Left kidney (tissue), 2 donors: ENCODE results near the gene EPHB4. TPM values are rescaled to one million over a fixed set of nuclear protein-coding genes. Genes with fewer than 3 reads are reported as not detected.
"Not testable (repeated sequence)": the region's sequence is repeated elsewhere in the genome, so short reads cannot be mapped to it uniquely, and the experiment has no call there.

Source experiments
- DNase-seq: peaks from one replicate; pipeline ENCODE4 v3.0.0-alpha.2; 2013
- polyA plus RNA-seq: library from polyadenylated mRNA; unstranded; fragments of 120-200 nt; gene quantifications from one replicate; pipeline ENCODE4 v1.2.1, GENCODE V29; 2013; ENCODE audit not compliant: insufficient read length

Gene EPHB4
- polyA plus RNA-seq, 1 donor, result 85.3 TPM

DNA sequence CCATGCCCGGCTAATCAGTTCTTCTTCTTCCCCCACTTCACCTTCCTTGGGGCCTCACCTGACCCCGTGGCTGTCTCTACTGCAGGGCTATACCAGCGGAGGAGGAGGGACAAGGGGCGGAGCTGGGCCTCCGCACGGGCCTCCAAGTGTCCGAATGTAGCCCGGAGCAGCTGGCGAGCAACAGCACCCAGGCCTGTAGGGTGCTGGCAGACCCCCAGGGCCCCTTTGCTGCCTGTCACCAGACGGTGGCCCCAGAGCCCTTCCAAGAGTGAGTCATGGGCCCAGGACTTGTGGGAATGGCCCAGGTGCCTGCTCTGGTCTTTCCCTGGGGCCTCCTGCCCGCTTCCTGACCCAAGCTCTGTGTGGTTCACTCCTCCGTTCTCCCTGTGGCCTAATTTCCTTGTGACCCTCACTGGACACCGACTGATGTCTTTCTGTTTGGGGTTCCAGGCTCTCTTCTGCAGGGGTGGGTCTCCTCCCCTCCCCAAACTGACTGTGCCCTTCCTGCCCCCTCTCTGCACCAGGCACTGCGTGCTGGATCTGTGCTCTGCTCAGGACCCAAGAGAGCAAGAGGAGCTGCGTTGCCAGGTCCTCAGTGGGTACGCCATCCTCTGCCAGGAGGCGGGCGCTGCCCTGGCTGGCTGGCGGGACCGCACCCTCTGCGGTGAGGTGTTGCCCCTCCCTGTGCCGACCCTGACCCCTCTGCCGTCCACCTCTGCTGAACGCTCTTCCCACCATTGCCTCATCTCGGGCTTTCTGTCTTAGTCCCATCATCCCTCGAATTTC lies 35.2 kb downstream of the EPHB4 start:
- no peak for DNase-seq

- no peak for DNase-seq
Observed at GRCh38 chr7:100789055-100789454, 38.3 kb downstream of the EPHB4 start.

- no peak for DNase-seq
Observed at GRCh38 chr7:100786323-100786722, 41.0 kb downstream of the EPHB4 start.

DNA sequence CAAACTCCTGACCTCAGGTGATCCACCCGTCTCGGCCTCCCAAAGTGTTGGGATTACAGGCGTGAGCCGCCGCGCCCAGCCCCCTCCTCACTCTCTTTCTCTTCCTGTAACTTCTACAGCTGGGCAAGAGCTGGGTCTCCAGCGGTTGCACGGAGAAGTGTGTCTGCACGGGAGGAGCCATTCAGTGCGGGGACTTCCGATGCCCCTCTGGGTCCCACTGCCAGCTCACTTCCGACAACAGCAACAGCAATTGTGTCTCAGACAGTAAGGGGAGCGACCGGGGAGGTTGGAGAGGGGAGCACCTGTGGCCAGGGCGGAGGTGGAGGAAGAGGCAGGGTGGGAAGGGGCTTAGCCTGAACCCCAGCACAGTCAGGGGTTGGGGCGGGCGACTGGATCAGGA lies 41.4 kb downstream of the EPHB4 start:
- no peak for DNase-seq

DNA sequence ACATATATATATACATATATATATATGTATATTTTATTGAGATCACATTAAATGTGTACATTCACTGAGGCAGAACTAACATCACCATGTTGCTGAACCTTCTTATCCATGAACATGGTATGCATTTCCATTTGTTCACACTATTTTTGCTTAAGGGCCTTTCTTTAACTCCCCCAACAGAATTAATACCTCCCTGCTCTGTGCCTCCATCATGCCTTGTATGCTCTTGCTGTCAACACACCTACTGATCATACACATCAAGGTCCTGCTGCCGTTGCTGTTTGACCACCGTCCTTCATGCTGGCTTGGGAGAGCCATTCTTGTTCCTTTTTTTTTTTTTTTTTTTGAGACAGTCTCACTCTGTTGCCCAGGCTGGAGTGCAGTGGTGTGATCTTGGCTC lies 43.5 kb downstream of the EPHB4 start:
- no peak for DNase-seq

GRCh38 chr7:100781255-100781654 lies 46.1 kb downstream of the EPHB4 start:
- DNase-seq, result no peak

GRCh38 chr7:100779359-100779758 lies 48.0 kb downstream of the EPHB4 start:
- DNase-seq, result no peak

DNA sequence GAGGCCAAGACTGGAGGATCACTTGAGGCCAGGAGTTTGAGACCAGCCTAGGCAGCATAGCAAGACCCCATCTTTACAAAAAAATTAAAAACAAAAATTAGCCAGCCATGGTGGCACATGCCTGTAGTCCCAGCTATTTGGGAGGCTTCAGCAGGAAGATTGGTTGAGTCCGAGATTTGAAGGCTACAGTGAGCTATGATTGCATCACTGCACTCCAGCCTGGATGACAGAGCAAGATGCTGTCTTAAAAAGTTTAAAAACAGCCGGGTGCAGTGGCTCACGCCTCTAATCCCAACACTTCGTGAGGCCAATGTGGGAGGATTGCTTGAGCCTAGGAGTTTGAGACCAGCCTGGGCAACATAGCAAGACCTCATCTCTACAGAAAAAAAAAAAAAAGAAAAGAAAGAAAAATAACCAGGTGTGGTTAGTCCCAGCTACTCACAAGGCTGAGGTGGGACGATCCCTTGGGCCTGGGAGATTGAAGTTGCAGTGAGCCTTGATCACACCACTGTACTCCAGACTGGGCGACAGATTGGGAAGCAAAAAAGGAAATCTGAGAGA lies 49.2 kb downstream of the EPHB4 start:
- no peak for DNase-seq

GRCh38 chr7:100773491-100773890 lies 53.8 kb downstream of the EPHB4 start:
- DNase-seq, result no peak

DNA sequence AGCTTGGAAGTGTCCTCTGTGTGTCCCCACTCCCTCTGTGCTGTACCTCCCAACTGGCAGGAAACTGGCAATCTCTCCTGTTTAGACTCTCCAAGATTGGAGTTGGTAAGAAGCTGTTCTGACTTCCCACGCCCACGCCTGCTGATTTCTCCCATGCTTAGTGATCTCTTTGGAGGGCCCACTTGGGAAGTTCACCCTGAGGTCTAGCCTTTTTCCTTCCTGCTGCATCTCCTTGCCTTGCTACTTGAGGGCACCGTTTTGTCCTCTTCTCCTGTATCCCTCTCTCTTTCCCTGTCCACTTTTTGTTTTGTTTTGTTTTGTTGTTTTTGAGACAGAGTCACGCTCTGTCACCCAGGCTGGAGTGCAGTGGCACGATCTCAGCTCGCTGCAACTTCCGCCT lies 58.5 kb downstream of the EPHB4 start:
- no peak for DNase-seq

GRCh38 chr7:100765250-100765649 lies 62.1 kb downstream of the EPHB4 start:
- DNase-seq, result no peak

- no peak for DNase-seq
Observed at GRCh38 chr7:100764841-100765240, 62.5 kb downstream of the EPHB4 start.

- DNase-seq, result no peak
Observed at GRCh38 chr7:100763556-100764140, 63.7 kb downstream of the EPHB4 start.

DNA sequence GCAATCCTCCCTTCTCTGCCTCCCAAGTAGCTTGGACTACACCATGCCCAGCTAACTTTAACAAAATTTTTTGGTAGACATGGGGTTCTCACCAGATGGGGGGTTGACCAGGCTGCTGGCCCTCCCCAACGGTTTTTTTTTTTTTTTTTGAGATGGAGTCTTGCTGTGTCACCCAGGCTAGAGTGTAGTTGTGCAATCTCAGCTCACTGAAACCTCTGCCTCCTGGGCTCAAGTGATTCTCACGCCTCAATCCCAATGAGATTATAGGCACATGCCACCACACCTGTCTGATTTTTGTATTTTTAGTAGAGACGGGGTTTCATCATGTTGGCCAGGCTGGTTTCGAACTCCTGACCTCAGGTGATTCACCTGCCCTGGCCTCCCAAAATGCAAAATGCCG lies 64.5 kb downstream of the EPHB4 start:
- DNase-seq, result not testable (repeated sequence)

DNA sequence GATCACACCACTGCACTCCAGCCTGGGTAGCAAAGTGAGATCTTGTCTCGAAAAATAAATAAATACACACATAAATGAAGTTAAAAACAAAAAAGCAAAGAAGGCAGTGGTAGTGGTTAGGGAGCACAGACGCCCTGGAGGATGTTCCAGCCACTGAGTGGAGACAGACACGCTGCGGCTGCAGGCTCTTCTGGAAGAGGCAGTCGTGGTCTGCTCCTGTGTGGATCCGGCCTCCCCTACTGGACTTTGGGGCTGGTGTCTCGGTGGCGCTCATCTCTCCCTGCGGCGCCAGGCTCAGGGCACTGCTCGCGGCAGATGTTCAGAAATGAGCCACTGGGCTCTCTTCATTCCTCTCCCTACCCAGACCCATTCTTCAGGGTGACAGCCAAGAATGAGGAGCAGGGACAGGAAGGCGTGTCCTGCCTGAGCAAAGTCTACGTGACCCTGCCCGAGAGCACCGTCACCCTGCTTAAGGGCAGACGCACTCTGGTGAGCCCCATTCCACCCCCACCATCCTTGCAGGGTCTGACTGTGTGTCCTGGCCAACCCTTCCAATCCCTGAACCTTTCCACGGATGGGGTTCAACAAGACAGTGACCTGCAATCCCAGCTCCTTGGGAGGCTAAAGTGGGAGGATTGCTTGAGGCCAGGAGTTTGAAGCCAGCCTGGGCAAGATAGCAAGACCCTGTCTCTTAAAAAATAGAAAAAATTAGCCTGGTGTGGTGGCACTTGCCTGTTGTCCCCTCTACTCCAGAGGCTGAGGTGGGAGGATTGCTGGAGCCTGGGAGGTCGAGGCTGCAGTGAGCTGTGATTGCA lies 67.8 kb downstream of the EPHB4 start:
- DNase-seq, result no peak

GRCh38 chr7:100753750-100754149 lies 73.6 kb downstream of the EPHB4 start:
- no peak for DNase-seq

DNA sequence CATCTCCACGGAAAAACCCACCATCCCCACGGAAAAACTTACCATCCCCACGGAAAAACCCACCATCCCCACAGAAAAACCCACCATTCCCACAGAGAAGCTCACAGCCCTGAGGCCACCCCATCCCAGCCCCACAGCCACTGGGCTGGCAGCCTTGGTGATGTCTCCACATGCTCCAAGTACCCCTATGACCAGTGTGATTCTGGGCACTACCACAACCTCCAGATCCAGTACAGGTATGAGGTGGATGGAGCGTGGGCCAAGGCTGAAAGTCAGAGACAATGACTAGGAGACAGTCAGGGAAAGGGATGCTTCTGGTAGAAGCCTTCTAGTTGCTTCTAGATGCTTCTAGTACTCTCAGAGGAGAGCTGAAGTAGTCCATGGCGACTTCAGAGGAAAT lies 74.3 kb downstream of the EPHB4 start:
- DNase-seq, result no peak

Other genes with a start within 250 kb of the EPHB4 start
- 37.7 TPM for gene LRCH4, start 241.4 kb downstream of the EPHB4 start, polyA plus RNA-seq
- gene FBXO24, start 241.2 kb downstream of the EPHB4 start, polyA plus RNA-seq, result 2.6 TPM
- gene PCOLCE, start 225.2 kb downstream of the EPHB4 start, polyA plus RNA-seq, result 94.3 TPM
- 23.5 TPM for gene MOSPD3, start 215.0 kb downstream of the EPHB4 start, polyA plus RNA-seq
- 0.93 TPM for gene TFR2, start 186.0 kb downstream of the EPHB4 start, polyA plus RNA-seq
- gene ACTL6B, start 171.1 kb downstream of the EPHB4 start, polyA plus RNA-seq, result not detected
- 162 TPM for gene GNB2, start 153.8 kb downstream of the EPHB4 start, polyA plus RNA-seq
- 42.7 TPM for gene GIGYF1, start 133.3 kb downstream of the EPHB4 start, polyA plus RNA-seq
- gene POP7, start 121.4 kb downstream of the EPHB4 start, polyA plus RNA-seq, result 19.5 TPM
- gene EPO, start 107.1 kb downstream of the EPHB4 start, polyA plus RNA-seq, result 0.20 TPM
- gene ZAN, start 93.9 kb downstream of the EPHB4 start, polyA plus RNA-seq, result 0.03 TPM
- gene SLC12A9, start 25.2 kb upstream of the EPHB4 start, polyA plus RNA-seq, result 29.9 TPM
- 67.8 TPM for gene TRIP6, start 39.9 kb upstream of the EPHB4 start, polyA plus RNA-seq
- gene SRRT, start 47.6 kb upstream of the EPHB4 start, polyA plus RNA-seq, result 193 TPM
- 1.8 TPM for gene UFSP1, start 62.2 kb upstream of the EPHB4 start, polyA plus RNA-seq
- gene ACHE, start 68.4 kb upstream of the EPHB4 start, polyA plus RNA-seq, result 2.7 TPM
- gene MUC3A, start 122.0 kb upstream of the EPHB4 start, polyA plus RNA-seq, result 1.2 TPM
- 0.02 TPM for gene MUC12, start 142.0 kb upstream of the EPHB4 start, polyA plus RNA-seq
- gene MUC17, start 192.6 kb upstream of the EPHB4 start, polyA plus RNA-seq, result not detected